Aorta (tissue), 5 donors: ENCODE measurements around the gene DOHH. TPM values are rescaled to one million over a fixed set of nuclear protein-coding genes. Genes with fewer than 3 reads are reported as not detected.
"Not testable (repeated sequence)": the region's sequence is repeated elsewhere in the genome, so short reads cannot be mapped to it uniquely, and the experiment has no call there.

Source experiments
- ATAC-seq: fragments of 200-7000 bp; cut with Tn5 transposase; one replicate; pipeline ENCODE4 v1.9.1; 2022; ENCODE audit warnings: moderate library complexity; ENCODE audit not compliant: low FRiP score
- DNase-seq, 2 donors: peaks; one replicate each; pipeline ENCODE4 v3.0.0-alpha.2; 2020
- H3K27ac ChIP-seq, 2 donors: one replicate each; pipeline ENCODE4 v1.5.1; 2013; ENCODE audit warnings: low read length in 2 of 2, mild to moderate bottlenecking in 2 of 2, moderate library complexity in 2 of 2, control low read depth in 1 of 2, inconsistent platforms in 1 of 2, low read depth in 1 of 2
- H3K27me3 ChIP-seq, 2 donors: one replicate each; pipeline ENCODE4 v1.6.1; 2013; ENCODE audit warnings: control low read depth in 1 of 2, low read length in 1 of 2, mild to moderate bottlenecking in 1 of 2, moderate library complexity in 1 of 2; ENCODE audit not compliant: insufficient read depth in 2 of 2, control insufficient read depth in 1 of 2
- H3K36me3 ChIP-seq, 2 donors: one replicate each; pipeline ENCODE4 v1.6.1; 2013; ENCODE audit warnings: control low read depth in 1 of 2, low read length in 1 of 2, mild to moderate bottlenecking in 1 of 2; ENCODE audit not compliant: insufficient read depth in 2 of 2, control insufficient read depth in 1 of 2
- H3K4me1 ChIP-seq, 2 donors: one replicate each; pipeline ENCODE4 v1.6.1; 2013; ENCODE audit warnings: low read length in 2 of 2, control low read depth in 1 of 2, mild to moderate bottlenecking in 1 of 2, moderate library complexity in 1 of 2; ENCODE audit not compliant: insufficient read depth in 2 of 2, control insufficient read depth in 1 of 2
- H3K4me3 ChIP-seq, 2 donors: one replicate each; pipeline ENCODE4 v1.5.1; 2013; ENCODE audit warnings: low read length in 2 of 2, control low read depth in 1 of 2, mild to moderate bottlenecking in 1 of 2
- H3K9me3 ChIP-seq: one replicate; pipeline ENCODE4 v1.6.1; 2013; ENCODE audit warnings: mild to moderate bottlenecking, low read length; ENCODE audit not compliant: control insufficient read depth
- WGBS, 2 donors: extraction: QIAGEN DNeasy Blood & Tissue Kit; methylation state at CpG; one replicate each; pipeline ENCODE4 v1.1.7; 2013; 5-methylcytosine and 5-hydroxymethylcytosine counted together
- intact Hi-C, 2 donors: fragments of 100-400 bp; cut with DNase I; formaldehyde crosslinking; loops; one replicate each; pipeline versions ENCODE4 v1.14.2 to v1.15.0; 2022
- polyA plus RNA-seq, 2 donors: library from polyadenylated mRNA; stranded (reverse); fragments of 200-250 nt; gene quantifications; one replicate each; pipeline ENCODE4 v1.2.3, GENCODE V29; 2013
- total RNA-seq, 2 donors: library from RNA; stranded (reverse); fragmentation: NEBNext Ultra II Directional; extraction: Animal tissue kit (Norgen Biotek cat#: 25700); gene quantifications; one replicate each; pipeline ENCODE4 v1.2.1, GENCODE V29; 2021
- donor health status: healthy with polysubstance abuse.
- donor health status: Bipolar disorder and iron deficiency.
- donor health status: DM: no; HTN: no; CAD: no.
- donor health status: DM: no; HTN: no; CAD: no.
- donor health status: DM: yes; HTN: yes; CAD: no.

The DOHH gene
- total and polyA plus RNA-seq, 4 donors, result 6.1 to 11.5 (median 7.4) TPM

GRCh38 chr19:3452171-3452941 is 48.1 kb downstream of the DOHH start:
- H3K36me3 ChIP-seq, result peaks cover 0 to 1% of the 10 kb centered on the region in 2 donors
- DNase-seq (peak in 1 of 2 donors; percentile 71), ATAC-seq (no peak)
- no peaks in the 10 kb centered on the region for H3K4me1 ChIP-seq
- no peaks in the 10 kb centered on the region for H3K9me3 ChIP-seq
- H3K27me3 ChIP-seq, result no peaks in the 10 kb centered on the region
- no peak overlapping the region for H3K4me3 ChIP-seq
- 88 to 90% methylated on average over 38 of the region's 38 CpGs for WGBS, 2 donors
- intact Hi-C loops, result no loop called here
- no peak overlapping the region for H3K27ac ChIP-seq

GRCh38 chr19:3451451-3451866 is 49.0 kb downstream of the DOHH start:
- Histone ChIP-seq H3K4me1 (no peaks in the 10 kb centered on the region), H3K36me3 (peaks cover 0 to 1% of the 10 kb centered on the region in 2 donors), H3K9me3 (no peaks in the 10 kb centered on the region), H3K27ac (peak overlapping the region; percentile 29 to 33), H3K4me3 (no peak overlapping the region), H3K27me3 (no peaks in the 10 kb centered on the region)
- ATAC-seq (no peak), DNase-seq (no peak)
- 43 to 44% methylated on average over 10 of the region's 10 CpGs for WGBS, 2 donors
- intact Hi-C loops, result loop anchor here in 1 of 2 donors (1.0 kb wide), 1 partner anchor 8 kb away; no protein-coding TSS in a partner anchor

DNA sequence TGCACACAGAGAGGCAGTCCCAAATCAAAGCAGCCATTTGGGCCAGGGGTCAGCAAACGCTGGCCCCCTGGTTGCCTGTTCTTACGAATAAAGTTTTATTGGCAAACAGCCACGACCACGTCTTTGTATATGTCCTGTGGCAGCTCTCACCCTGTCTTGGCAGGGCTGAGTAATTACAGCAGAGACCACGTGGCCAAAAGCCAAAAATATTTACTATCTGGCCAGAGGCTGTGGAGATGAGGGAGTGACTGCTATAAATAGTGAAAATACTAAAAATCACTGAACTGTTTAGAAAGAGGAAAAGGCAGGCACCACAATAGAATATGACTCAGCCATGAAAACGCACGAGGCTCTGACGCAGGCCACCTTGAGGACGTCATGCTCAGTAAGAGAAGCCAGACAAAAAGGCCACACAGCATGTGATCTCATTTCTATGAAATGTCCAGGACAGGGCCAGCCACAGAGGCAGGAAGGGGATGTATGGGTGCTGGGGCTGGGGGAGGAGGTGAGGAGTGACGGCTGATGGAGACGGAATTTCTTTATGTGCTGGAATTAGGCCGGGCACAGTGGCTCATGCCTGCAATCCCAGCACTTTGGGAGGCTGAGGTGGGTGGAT is 49.6 kb downstream of the DOHH start:
- no peaks in the 10 kb centered on the region for H3K9me3 ChIP-seq
- DNase-seq (peak; percentile 93 to 94), ATAC-seq (peak; percentile 92)
- intact Hi-C loops, result loop anchor here in 1 of 2 donors (1.0 kb wide), 1 partner anchor 8 kb away; no protein-coding TSS in a partner anchor
- no peak overlapping the region for H3K4me3 ChIP-seq
- 3 to 5% methylated on average over 12 of the region's 12 CpGs for WGBS, 2 donors
- H3K36me3 ChIP-seq, result peaks cover 0 to 1% of the 10 kb centered on the region in 2 donors
- no peaks in the 10 kb centered on the region for H3K27me3 ChIP-seq
- H3K4me1 ChIP-seq, result no peaks in the 10 kb centered on the region
- peak overlapping the region in 1 of 2 donors; percentile 50 for H3K27ac ChIP-seq

DNA sequence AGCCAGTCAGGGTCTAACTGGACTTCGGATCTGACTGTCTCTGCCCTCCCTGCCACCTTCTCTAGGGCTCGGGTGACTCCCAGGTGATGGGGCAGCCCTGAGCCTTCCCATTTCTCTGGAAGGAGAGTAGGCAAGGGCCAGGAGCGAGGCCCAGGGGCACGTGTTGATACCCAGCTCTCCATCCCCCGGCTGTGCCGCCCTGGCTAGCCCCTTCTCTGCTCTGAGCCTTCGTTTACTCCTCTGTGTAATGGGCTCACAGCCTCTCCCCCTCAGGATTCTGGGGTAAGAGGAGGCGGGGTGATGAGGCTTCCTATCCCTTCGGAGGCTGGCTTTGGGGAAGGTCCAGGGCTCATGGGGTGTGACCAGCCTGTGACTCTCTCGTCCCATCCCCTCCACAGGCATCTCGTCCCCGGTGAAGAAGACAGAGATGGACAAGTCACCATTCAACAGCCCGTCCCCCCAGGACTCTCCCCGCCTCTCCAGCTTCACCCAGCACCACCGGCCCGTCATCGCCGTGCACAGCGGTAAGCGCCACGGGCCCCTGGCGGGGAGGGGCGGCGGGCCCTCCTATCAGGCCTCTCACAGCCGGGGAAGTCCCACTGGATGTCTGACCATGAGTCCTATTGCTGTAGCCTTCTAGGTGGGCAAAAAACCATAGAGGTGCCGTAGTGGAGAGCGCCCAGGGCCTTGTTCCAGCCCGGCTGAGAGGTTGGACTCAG is 51.7 kb downstream of the DOHH start:
- no peak for ATAC-seq
- 88 to 91% methylated on average over 28 of the region's 28 CpGs for WGBS, 2 donors
- Histone ChIP-seq H3K4me1 (no peaks in the 10 kb centered on the region), H3K27ac (no peak overlapping the region), H3K4me3 (no peak overlapping the region), H3K27me3 (no peaks in the 10 kb centered on the region), H3K9me3 (no peaks in the 10 kb centered on the region), H3K36me3 (peaks cover 0 to 5% of the 10 kb centered on the region in 2 donors)
- intact Hi-C loops, result no loop called here
- peak in 1 of 2 donors; percentile 70 for DNase-seq

DNA sequence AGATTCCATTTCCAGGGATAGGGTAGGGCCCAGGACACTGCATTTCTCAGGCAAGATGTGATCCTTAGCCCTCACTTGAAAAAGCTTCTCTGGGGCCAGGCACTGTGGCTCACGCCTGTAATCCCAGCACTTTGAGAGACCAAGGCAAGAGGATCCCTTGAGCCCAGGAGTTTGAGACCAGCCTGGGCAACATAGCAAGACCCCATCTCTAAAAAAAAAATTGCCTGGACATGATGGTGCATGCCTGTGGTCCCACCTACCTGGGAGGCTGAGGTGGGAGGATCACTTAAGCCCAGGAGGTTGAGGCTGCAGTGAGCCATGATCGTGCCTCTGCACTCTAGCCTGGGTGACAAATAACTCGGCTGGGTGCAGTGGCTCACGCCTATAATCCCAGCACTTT is 53.8 kb downstream of the DOHH start:
- ATAC-seq, H3K27me3 ChIP-seq, H3K9me3 ChIP-seq, H3K4me1 ChIP-seq, intact Hi-C loops, H3K36me3 ChIP-seq, H3K4me3 ChIP-seq, H3K27ac ChIP-seq, DNase-seq: not testable (repeated sequence)
- 91 to 97% methylated on average over 4 of the region's 4 CpGs for whole genome bisulfite sequencing, 2 donors

DNA sequence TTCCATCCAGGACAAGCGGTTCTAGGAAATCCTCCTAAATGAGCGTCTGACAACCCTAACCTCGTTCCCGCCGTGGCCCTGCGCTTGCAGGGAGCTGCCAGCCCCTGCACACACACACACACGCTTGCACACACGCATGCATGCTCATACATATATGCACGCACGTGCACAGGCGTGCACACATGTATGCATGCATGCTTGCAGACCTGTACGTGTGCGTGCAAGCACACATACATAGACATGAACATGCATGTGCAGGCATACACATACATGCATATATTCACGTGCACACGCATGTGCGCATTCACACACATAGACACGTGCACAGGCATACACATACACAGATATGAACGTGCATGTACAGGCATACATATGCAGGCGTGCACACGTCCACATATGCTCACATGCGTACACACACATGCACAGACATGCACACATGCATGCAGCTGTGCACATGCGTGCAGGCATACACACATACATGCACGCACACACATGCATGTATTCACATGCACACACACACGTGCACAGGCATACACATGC is 55.7 kb downstream of the DOHH start:
- Histone ChIP-seq H3K4me3 (no peak overlapping the region), H3K36me3 (peaks cover 0 to 5% of the 10 kb centered on the region in 2 donors), H3K27ac (no peak overlapping the region), H3K27me3 (no peaks in the 10 kb centered on the region), H3K4me1 (no peaks in the 10 kb centered on the region), H3K9me3 (no peaks in the 10 kb centered on the region)
- intact Hi-C loops, result no loop called here
- ATAC-seq (no peak), DNase-seq (no peak)
- WGBS, 2 donors, result 50 to 51% methylated on average over 24 of the region's 24 CpGs

DNA sequence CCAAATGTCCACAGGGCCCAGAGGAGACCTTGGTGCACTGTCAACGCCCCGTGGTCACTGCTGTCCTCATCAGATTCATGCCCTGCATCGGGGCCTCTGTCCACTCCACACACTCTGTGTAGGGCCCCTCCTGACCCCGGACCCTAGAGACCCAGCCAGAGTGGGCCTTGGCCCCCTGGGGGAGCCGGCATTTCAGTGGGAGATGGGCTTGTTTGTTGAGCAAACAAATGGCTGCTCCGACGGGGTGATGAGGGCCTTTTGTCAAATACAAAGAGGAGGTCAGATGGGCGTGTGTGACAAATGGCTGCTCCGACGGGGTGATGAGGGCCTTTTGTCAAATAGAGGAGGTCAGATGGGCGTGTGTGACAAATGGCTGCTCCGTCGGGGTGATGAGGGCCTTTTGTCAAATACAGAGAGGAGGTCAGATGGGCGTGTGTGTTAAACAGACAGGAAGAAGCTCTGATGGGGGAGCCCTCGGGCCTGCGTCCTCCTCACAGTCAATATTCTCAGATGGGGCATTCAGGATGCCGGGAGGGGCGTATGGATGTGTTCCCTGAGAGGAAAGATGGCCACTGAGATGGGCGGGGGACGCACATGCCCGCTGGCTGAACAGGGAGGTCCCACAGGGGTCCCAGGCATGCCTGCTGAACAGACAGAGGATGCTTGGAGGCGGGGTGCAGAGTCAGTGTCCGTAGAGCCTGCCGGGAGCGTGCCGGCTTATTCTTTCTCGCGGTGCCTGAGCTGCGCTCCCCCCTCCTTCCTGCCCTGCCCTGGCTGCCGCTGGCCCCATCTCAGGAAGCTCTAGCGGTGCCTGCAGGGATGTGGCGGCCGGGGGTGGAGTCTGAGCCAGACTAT is 56.4 kb downstream of the DOHH start:
- H3K27ac ChIP-seq, result no peak overlapping the region
- H3K36me3 ChIP-seq, result peaks cover 0 to 5% of the 10 kb centered on the region in 2 donors

More for the DNA sequence above, 56.4 kb downstream of the DOHH start:
- WGBS, 2 donors, result 28% methylated on average over 33 of the region's 33 CpGs
- intact Hi-C loops, result no loop called here
- Histone ChIP-seq H3K4me3 (no peak overlapping the region), H3K27me3 (no peaks in the 10 kb centered on the region), H3K9me3 (no peaks in the 10 kb centered on the region), H3K4me1 (no peaks in the 10 kb centered on the region)
- ATAC-seq (peak; percentile 74), DNase-seq (peak; percentile 70 to 81)
